Pons (tissue), 1 donor: ENCODE data around the gene NKX1-2.

Experiments
- DNase-seq: peaks from one replicate; pipeline ENCODE4 v3.0.0-alpha.2; 2016; ENCODE audit warnings: low spot score

NKX1-2 gene

GRCh38 chr10:124417895-124418725 lies 31.7 kb downstream of the NKX1-2 start:
- DNase-seq: peak; percentile 37

- peak; percentile 55 for DNase-seq
Measured at GRCh38 chr10:124416733-124417132, 33.1 kb downstream of the NKX1-2 start.

- DNase-seq: no peak
Measured at GRCh38 chr10:124415210-124415609, 34.6 kb downstream of the NKX1-2 start.

GRCh38 chr10:124414076-124414475 lies 35.8 kb downstream of the NKX1-2 start:
- DNase-seq: peak; percentile 51

GRCh38 chr10:124409696-124410095 lies 40.1 kb downstream of the NKX1-2 start:
- DNase-seq: no peak

- DNase-seq: no peak
Measured at GRCh38 chr10:124408357-124408756, 41.5 kb downstream of the NKX1-2 start.

- no peak for DNase-seq
Measured at GRCh38 chr10:124407456-124407855, 42.4 kb downstream of the NKX1-2 start.

- peak; percentile 89 for DNase-seq
Measured at GRCh38 chr10:124403548-124403947, 46.3 kb downstream of the NKX1-2 start.

- DNase-seq: no peak
Measured at GRCh38 chr10:124402273-124402672, 47.6 kb downstream of the NKX1-2 start.

GRCh38 chr10:124401633-124402032 lies 48.2 kb downstream of the NKX1-2 start:
- no peak for DNase-seq
